ENCODE data around the gene CD40.

CD40 gene

DNA sequence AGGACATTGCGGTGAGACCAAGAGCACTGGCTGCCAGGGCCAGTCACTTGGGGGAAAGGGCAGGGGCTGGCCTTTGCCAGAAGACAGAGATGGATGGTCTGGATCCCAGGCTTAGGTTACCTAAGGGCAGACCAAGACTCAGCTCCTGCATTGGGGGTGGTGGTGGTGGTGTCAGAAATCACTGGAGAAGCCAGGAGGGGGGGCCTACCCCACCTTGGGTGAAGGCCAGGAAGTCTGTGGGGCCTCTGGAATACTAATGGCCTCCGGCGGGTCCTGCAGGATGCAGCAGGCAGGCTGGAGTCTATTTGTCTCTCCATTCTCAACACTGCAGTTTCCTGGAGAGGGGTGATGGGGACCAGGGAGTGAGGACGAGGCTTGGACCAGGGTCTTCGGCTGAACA lies 32.8 kb downstream of the CD40 start:
- TF ChIP-seq ZFX (IDR thresholded peaks at IDR 0.05; ENCODE audit: borderline replicate concordance), result no peak
- TF ChIP-seq, protein P1, sequence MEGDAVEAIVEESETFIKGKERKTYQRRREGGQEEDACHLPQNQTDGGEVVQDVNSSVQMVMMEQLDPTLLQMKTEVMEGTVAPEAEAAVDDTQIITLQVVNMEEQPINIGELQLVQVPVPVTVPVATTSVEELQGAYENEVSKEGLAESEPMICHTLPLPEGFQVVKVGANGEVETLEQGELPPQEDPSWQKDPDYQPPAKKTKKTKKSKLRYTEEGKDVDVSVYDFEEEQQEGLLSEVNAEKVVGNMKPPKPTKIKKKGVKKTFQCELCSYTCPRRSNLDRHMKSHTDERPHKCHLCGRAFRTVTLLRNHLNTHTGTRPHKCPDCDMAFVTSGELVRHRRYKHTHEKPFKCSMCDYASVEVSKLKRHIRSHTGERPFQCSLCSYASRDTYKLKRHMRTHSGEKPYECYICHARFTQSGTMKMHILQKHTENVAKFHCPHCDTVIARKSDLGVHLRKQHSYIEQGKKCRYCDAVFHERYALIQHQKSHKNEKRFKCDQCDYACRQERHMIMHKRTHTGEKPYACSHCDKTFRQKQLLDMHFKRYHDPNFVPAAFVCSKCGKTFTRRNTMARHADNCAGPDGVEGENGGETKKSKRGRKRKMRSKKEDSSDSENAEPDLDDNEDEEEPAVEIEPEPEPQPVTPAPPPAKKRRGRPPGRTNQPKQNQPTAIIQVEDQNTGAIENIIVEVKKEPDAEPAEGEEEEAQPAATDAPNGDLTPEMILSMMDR (IDR thresholded peaks at IDR 0.05), result no peak
- no peak overlapping the region for H3K27ac ChIP-seq

DNA sequence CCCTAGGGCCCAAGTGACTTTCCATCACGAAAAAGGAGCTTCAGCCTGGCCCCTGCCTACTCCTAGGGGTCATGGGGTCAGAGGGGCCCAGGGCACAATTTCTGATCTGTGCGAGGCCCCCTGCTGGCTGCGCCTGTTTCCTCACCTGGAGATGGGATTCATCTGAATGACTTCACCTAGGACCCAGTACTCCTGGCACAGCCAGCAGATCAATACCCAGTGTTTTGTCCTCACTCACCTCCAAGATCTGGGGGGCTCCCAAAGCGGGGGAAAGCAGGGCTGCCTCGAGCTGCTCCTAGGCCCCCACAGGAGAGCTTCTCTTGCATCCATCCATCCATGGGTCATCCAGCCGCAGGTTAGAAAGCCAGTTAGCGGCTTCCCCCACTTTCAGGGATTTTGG lies 33.8 kb downstream of the CD40 start:
- TF ChIP-seq, protein P1 (IDR thresholded peaks at IDR 0.05), result peak; percentile 77
- TF ChIP-seq ZFX (IDR thresholded peaks at IDR 0.05; ENCODE audit: borderline replicate concordance), result no peak
- no peak overlapping the region for H3K27ac ChIP-seq

DNA sequence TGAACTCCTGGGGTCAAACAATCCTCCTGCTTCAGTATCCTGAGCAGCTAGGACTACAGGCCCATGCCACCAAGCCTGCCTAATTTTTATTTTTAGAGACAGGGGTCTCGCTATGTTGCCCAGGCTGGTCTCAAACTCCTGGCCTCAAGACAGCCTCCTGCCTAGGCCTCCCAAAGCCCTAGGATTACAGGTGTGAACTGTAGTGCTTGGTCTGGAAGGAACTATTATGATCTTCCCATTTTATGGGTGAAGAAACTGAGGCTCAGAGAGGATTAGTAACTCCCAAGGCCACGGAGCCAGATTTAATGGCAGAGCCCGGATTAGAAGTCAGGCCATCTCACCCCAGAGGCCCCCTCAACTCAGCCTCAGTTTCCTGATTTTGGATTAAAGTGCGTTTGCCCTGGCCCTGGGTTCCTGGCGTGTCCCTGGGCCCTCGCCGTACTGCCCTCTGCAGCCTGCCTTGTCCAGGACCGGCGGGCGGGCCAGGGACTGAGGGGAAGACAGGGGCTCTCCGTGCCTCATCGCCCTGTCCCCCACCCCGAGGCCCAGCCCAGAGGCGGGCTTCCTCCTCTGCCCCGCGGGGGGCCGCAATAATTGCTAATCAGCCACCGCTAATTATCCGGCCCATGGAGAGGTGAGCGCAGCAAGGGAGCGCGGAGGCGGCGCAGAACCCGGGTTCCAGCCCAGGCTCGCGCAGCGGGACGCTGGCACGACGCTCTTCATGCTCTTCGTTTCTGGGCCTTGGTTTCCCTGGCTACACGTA lies 34.9 kb downstream of the CD40 start:
- H3K27ac ChIP-seq, result no peak overlapping the region
- no peak for TF ChIP-seq ZFX (IDR thresholded peaks at IDR 0.05; ENCODE audit: borderline replicate concordance)
- TF ChIP-seq, protein P1 (IDR thresholded peaks at IDR 0.05), result no peak

DNA sequence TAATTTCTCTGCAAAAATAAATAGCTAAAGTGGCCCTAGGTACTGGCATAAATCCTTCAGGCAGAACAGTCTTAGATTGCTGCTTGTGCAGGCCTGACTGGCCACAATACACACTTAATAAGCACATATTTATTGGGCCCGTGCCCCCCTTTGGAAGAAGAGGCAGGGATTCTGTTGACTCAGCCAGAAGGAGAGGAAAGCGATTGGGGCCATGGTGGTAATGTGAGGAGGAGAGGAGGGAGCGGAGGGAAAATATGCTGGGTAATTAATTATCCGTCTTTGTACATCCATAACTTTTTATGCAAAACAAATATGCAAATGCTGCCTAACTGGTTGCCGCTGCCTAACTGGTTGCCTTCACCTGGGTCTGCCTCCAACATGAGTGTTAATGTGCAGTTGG lies 36.2 kb downstream of the CD40 start:
- TF ChIP-seq, protein P1 (IDR thresholded peaks at IDR 0.05), result no peak

DNA sequence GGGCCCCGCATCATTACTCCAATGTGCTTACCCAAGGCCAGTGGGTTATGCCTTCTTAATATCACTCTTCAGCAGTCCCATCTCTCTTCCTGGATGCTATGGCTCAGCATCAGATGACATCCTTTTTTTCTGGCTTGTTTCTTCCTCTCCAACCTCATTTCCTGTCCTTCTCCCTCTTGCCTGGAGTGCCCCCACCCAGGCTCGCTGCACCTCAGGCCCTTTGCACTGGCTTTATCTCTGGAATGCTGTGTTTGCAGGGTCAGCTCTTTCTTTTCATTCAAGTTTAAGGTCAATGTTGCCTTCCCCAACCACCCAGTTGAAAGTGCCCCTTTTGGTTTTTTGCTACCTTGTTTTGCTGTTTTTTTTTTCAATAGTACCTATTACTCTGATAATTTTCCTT lies 36.7 kb downstream of the CD40 start:
- H3K27ac ChIP-seq, result no peak overlapping the region
- TF ChIP-seq ZFX (IDR thresholded peaks at IDR 0.05; ENCODE audit: borderline replicate concordance), result no peak
- TF ChIP-seq, protein P1 (IDR thresholded peaks at IDR 0.05), result no peak

More for the DNA sequence above, 36.2 kb downstream of the CD40 start:
- H3K27ac ChIP-seq, result no peak overlapping the region

DNA sequence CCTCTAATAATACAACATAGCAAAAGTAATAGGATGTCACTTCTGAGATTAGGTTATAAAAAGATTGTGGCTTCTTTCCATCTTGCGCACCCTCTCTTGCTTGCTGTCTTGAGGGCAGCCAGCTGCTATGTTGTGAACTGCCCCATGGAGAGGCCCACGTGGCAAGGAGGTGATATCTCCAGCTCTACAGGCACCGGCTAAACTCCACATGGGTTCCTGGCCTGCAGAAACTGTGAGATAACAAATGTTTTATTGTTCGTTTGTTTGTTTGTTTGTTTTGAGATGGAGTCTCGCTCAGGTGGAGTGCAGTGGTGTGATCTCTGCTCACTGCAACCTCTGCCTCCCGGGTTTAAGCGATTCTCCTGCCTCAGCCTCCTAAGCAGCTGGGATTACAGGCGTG lies 38.0 kb downstream of the CD40 start:
- H3K27ac ChIP-seq, result no peak overlapping the region
- no peak for TF ChIP-seq ZFX (IDR thresholded peaks at IDR 0.05; ENCODE audit: borderline replicate concordance)

DNA sequence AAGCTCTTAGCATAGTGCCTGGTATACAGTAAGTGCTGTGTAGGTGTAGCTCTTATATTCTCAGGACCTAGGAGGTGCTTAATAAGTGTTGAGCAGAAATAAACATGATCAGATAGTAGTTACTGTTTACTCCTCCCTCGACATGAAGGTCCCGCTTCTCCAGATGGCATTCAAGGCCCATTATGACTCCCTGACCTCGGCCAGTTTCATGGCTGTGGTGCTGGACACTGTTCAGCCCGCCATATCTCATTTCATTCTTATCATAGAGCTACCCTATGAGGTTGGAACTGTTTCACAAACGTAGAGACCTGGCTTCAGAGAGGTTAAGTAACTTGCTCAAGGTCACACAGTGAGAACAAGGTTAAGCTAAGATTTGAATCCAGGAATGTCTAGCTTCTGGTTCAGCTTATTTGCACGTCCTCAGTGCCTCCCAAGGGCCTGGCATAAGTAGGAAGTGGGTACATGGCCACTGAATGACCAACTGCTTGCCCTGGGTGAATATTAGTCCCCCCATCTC lies 39.0 kb downstream of the CD40 start:
- H3K27ac ChIP-seq, result no peak overlapping the region
- TF ChIP-seq ZFX (IDR thresholded peaks at IDR 0.05; ENCODE audit: borderline replicate concordance), result no peak
- TF ChIP-seq, protein P1 (IDR thresholded peaks at IDR 0.05), result no peak
